NOMO-1 treated with DMSO at 0.1 percent for 48 hours (cell line): ENCODE data around the gene MACROD1.
"Not testable (repeated sequence)": the region's sequence is repeated elsewhere in the genome, so short reads cannot be mapped to it uniquely, and the experiment has no call there.

Experiments used
- DNase-seq: peaks from one replicate; lab custom pipeline; 2025; ENCODE audit not compliant: unreplicated experiment; lab: John Stamatoyannopoulos, UW

MACROD1 gene

DNA sequence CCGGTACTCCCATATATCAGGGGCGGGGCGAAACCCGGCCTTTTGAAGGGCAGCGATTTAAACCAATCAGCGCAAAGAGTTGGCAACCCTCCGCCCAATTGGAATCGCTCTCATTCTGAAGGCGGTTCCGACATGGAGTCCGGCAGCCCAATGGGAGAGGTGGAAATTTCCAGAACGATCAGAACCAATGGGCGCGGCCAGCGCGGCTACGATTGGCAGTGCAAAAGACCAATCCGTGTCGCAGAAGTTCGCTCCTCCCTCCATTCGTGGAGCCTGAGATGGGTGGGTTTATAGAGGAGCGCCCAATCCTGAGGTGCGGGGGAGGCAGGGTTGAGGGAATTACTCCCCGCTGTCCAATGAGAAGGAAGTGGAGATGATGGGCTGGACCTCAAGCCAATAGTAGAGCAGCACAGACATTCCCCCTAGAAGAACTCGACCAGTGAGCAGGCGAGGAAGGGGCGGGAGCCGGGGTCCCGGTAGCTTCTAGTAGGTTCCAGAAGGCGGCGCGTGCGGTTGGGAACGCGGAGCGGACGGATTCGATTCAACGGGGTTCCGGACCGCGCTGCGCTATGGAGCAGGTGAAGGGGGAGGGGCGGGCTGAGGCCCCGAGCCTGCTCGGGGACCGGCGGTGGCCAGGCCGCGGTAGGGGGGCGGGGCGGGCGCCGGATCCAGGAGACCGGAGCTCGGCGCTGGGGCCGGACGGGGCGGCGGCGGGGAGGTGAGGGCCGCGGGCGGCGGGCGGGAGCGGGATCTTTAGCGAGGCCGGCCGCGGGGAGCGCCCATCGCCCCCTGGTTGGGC lies 20.0 kb upstream of the MACROD1 start, which contains the start of gene STIP1:
TSS of gene STIP1 (plus strand) at position 479 of the 799 bp plus-strand sequence. CDS start at position 570, 91 bp downstream.
- DNase-seq = peak; percentile 100

DNA sequence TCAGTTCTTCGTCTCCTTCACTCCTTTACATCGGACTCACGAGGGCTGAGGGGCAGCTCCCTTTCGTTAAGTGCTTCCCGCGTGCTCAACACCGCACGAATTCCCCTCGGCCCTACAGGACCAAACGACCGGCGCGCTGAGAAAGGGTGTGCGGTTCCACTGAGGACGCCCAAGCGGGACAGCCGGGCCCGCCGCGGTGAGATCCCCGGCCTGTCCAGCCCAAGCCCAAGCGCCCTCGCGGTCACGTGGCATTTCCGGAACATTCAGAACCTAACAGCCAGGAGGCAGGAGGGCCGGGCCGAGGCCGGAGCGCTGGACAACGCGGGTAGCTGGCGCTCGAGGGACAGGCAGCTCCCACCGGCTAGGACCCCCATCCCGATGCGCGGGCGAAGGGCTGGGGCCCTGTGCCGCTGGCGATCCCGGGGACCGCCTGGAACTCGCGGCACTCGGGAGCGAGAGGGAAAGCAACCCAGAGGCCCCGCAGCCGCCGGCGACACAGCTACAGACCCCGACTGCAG lies 19.3 kb upstream of the MACROD1 start:
- DNase-seq = peak; percentile 50

DNA sequence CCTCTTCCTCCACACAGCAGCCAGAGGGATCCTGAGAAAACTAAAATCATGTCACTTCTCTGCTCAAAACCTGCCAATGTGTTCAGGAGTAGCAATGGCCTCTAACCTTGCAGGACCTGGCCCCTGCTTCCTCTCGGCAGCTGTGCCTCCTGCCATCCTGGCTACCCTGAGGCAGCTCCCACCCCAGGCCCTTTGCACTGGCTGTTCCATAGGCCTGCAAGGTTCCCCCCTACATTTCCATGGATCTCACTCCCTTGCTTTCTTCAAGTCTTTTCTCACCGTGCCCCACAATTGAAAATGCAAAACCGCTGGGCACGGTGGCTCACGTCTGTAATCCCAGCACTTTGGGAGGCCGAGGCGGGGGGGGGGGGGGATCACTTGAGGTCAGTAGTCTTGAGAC lies 18.0 kb upstream of the MACROD1 start:
- no peak for DNase-seq

DNA sequence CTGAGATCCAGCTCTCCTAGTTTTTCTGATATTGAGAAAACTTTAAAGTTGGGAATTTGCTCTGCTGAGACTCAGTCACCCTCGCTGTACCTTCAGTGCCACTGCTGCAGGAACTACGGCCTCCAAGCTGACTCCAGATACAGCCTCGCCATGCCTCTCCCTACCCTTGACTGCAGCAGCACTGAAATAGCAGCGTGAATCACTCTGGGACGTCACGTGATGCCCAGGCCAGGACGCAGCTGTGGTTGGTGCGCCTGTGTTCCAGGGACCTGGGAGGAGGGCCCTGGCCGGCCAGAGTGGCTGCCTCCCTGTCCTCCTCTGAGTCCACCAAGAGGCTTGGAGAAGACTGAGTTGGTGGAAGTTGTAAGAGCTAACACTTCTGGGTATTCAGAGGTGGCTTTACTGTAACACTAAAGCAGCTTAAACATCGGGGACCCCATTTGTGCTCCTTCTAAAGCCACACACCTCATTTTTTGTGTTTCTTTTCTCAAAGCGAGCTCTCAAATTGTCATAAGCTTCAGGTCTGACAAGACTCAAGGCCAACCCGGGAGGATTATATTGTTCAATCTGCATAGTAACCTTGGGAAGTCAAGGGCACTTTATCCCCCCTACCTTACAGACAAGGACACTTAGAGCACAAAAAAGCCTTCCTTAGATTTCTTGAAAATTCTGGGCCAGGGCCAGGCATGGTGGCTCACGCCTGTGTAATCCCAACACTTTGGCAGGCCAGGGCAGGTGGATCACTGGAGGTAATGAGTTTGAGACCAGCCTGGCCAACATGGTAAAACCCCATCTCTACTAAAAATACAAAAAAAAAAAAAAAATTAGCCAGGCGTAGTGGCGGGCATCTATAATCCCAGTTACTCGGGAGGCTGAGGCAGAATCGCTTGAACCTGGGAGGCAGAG lies 15.8 kb upstream of the MACROD1 start:
- peak; percentile 85 for DNase-seq

DNA sequence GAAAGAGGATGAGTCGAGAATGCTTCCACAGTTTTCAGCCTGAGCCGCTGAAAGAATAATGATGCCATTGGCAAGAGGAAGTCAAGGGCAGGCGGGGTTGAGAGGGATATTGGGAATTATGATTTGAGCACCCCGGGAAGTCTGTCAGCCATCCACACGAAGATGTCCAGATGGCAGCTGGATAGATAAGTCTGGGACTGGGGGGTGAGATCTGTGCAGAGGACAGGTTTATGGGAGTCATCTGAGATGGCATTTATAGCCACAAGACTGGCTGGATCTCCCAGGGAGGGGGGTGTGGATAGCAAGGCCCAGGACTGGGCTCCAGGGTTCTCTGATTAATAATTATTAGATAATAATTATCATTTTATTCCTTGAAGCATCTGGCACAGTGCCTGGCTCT lies 15.0 kb upstream of the MACROD1 start:
- DNase-seq = no peak

DNA sequence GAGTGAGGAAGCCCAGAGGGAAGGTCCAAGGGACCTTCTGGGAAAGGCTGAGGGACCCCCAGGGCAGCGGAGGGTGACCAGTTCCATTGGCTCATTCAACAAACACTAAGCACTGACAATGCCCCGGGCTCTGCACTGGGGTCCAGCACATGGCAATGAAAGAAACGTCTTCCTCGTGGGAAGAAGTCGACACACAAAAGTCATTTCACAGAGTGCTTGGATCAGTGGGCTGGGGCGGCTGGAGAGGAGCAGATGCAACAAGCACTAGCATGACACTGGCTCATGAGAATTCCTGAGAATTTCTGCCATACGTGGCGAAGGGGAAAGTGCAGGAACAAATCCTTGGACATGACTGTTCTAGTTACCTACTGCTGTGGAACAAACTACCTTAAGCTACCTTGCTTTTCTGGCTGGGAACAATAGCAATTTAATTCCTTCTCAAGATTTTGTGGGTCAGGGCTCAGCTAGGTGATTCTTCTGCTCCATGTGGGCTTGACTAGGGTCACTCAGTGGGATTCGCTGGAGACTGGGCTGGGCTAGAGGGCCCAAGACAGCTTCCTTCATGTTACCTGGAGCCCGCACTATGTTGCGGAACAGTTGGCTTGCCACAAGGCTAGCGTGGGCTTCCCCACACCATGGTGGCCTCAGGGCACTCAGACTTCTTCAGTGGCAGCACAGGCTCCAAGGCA lies 13.2 kb upstream of the MACROD1 start:
- no peak for DNase-seq

DNA sequence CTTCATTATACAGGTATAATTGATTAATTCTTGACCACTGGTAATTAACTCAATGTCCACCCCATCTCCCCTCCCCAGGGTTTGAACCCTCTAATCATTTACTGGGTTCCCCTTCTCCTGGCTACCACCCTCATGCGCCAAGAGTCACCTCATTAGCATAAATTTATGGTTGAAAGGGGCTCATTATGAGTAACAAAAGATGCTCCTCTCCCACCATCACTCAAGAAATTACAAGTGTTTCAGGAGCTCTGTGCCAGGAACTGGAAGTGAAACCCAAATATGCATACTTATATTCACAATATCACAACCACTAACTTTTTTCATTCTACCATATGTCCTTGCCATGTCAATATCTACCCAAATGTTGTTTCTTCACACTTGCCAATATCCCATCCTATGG lies 12.3 kb upstream of the MACROD1 start:
- DNase-seq = no peak

DNA sequence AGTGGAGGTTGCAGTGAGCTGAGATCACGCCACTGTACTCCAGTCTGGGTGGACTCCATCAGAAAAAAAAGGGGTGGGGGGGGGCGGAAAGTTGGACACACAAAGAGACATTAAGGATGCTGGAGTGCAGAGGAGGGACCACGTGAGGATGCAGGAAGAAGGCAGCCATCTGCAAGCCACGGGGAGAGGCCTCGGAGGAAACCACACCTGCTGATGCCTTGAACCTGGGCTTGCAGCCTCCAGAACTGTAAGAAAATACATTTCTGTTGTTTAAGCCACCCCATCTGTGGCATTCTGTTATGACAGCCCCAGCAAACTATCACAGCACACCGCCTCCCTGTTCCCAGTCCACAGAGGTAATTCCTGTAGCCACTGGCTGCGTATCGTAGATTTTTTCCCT lies 10.8 kb upstream of the MACROD1 start:
- DNase-seq = no peak

DNA sequence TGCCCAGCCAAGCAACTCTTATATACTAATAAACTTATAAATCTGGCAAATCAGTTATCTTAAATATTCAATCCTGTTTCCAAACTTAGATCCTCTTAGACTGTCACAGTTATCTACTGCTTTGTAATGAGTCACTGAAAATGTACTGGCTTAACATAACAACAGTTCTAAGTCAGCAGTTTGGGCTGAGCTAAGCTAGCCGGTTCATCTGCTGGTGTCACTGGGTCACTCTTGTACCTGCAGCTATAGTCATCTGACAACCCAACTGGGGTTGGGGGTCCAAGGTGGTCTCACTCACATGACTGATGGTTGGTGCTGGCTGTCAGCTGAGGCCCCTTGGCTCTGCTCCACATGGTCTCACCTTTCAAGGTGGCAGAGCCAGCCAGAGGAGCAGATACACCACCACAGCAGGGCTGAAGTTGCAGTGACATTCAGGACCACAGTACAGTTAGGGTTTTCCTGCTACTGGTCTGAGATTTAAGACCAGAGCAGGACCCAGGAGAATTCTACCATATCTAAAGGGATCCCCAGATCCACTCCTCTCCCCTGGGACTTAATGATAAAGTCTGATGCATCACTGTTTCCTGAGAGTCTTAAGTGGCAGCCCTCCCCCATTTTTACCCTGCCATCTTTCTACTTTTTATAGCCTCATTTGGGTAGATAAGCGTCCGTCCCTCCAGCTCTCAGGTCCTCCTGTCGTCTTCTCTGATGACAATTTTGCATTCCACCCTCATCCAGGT lies 7.9 kb upstream of the MACROD1 start:
- no peak for DNase-seq

DNA sequence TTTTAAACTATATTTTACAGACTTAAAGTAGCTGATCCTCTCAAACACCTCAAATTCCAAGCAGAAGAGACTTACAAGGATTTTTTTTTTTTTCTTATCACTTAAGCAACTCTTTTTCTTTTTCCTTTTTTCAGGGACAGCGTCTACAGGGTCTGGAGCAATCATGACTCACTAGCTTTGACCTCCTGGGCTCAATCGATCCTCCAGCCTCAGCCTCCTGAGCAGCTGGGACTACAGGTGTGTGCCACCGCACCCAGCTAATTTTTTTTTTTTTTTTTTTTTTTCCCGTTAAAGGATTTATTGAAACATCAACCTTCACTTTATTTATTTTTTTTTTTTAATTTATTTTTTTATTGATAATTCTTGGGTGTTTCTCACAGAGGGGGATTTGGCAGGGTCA lies 4.5 kb upstream of the MACROD1 start:
- DNase-seq = no peak

DNA sequence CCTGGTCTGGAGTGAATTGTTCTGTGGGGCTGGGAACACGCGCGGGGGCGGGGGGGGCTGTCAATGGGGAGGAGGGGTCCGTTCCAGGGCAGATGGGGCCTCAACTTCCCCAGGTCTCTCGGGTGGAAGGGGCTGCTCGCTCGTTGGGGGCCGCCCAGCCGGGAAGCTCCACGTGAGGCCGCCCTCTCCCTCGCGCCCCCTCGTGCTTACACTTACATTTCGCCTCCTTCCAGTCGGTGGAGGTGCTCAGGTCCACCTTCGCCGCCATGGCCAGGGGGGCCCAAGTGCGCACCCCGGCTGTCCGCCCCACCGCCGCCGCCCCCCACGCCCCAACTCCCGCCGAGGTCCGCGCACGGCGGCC lies 452 bp downstream of the MACROD1 start:
- DNase-seq = no peak

DNA sequence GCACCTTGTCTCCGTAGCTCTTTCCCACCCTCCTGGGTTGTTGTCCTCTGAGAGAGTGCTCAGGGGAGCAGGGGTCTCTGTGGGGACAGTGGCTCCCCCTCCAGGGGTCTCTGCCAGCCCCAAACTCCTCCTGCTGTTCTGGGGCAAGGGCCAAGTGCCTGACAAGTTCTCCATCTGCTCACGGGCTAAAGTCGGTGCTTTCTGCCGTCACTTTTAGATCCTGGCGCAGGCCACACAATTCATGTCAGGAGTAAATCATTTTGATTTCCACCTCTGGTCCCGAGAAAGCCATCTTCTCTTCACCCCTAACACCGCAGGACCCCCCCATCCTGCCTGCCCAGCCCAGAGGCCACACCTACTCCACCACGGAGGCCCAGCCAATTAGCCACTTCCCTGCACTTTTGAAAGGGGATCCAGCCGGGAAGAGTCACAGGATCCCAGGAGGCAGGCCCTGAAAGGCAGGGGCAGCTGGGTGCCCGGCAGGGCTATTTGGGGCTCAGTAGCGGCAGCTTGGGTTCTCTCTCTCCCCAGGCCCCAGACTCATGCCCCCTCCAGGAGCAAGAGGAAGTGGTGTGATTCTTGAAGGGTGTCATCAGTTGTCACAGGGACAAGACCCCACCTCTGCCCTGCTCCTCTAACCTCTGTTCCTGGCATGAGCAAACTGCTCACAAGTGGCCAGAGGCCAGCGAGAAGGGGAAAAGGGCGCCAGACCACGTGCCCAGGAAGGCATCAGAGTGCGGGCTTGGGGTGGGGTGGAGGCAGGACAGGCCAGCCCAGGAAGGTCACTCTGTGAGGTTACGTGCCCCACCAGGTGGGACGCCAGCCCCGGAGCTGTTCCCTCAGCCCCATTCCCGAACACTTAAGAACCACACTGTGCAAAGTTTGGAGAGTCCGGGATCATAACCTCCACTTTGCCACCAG lies 1.3 kb downstream of the MACROD1 start:
- DNase-seq = peak; percentile 11

DNA sequence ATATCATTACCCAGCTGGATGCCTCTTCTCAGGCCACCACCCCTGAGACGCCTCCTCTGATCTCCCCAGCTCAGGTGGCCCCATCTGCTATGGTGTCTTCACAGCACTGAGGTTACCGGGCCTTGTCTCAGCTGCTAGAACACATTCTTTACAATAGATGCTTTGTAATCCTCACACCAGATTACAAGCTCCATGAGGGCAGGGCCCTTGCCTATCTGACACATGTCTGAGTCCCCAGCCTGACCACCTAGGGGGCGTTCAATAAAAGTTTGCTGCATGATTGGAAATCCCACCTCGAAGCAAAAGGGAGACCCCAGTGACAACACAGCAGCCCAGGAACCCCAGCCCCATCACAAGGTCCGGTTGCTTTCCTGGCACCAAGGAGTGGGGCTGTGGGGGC lies 2.0 kb downstream of the MACROD1 start:
- no peak for DNase-seq

DNA sequence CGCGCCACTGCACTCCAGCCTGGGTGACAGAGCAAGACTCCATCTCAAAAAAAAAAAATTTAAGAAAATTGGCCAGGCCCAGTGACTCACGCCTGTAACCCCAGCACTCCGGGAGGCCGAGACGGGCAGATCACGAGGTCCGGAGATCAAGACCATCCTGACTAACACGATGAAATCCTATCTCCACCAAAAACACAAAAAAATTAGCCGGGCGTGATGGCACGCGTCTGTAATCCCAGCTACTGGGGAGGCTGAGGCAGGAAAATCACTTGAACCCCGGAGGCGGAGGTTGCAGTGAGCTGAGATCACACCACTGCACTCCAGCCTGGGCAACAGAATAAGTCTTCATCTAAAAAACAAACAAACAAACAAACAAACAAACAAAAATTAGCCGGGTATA lies 3.1 kb downstream of the MACROD1 start:
- DNase-seq = not testable (repeated sequence)

DNA sequence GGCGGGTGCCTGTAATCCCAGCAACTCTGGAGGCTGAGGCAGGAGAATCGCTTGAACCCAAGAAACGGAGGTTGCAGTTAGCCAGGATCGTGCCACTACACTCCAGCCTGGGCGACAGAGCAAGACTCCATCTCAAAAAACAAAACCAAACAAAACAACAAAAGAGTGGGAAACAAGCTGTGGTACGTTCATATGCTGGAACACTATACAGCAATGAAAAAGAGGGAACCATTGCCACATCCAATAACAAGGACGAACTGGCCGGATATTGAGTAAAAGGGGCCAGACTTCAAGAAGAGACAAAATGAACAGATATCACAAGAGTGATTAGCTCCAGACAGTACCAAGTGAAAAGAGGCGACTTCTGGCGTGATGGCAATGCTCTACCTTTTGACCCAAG lies 4.9 kb downstream of the MACROD1 start:
- DNase-seq = no peak

DNA sequence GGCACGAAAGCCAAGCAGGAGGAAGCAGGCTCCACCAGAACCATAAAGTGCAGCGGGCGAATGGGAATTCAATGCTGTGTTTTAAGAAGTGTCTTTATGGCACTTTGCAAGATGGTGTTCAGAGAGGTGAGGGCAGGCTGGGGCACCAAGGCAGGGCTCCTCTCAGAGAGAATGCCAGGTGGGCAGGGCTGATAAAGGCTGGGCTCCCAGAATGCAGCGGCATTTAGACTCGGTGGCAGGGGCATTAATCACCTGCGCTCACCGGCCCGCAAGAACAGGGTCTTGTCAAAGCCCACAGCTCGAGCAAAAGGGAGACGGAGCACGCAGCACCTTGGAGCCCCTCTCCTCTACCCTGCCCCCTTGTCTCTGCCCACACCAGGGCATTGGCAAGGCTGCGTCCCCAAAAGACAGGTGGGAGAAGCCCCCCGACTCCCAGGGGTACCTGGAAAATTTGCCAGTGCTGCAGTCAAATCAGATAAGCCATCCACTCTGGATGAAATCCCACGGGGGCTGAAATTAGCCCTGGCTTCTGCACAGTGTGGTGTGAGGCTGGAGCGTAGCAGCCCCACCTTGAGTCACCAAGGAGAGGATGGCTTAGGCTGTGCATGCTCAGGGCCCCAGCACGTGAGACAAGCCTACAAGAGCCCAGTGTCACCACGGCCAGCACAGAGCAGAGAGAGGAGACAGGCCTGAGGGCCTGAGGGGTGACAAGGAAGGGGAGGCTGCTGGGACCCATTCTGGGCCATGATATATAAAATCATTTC lies 8.1 kb downstream of the MACROD1 start:
- no peak for DNase-seq

DNA sequence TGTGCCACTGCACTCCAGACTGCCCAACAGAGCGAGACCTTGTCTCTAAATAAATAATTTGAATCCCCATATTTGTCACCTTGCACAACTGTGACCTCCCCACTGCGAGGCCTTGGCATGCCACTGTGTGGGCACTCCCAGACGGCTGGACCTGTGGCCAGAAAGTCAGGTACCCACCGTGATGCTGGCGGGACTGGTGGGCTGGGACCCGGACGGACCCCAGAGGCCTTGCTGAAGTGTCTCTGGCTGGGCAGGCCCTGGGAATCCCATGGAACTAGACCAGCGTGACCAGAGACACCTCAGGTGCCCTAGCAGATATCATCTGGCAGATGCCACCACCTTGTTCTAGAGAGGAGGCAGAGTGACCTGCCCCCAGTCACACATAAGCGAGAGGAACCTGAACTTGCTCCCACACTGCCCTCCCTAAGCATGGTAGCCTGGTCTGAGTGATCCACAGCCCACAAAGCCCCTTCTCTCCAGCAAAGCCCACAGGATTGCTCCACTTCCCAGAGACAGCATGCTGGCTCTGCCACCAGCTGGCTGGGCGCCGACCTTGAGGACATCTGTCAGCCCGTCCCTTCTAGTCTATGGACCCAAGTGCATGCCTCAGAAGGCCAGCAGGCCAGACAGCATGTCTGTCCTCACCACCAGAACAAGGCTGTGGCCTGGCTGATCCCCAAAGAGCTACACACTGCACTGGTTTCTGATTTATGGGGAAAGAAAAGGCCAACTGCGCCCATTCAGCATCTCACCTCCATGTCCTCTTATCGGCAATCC lies 9.5 kb downstream of the MACROD1 start:
- DNase-seq = no peak

DNA sequence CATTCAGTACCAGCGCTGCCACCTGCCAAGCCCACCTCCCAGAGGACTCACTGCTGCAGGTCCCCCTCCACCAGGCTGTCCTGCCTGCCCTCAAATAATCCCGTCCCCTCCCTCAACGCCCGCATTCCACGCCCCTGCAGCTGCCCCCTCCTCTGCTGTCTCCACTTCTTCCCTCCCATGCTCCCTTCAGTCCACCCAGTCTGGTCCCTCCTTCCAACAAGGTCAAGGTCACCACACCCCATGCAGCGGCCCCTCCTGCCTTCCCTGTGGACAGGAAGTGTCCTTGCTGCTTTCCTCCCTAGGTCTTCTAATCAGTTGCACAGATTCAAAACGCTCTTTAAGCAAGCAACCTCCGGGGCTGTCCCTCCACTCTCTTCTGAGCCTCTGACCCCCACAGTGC lies 12.1 kb downstream of the MACROD1 start:
- DNase-seq = no peak
